PC-3 (cell line): Measurements from ENCODE around the gene ZNF638. TPM values are rescaled to one million over a fixed set of nuclear protein-coding genes. Genes with fewer than 3 reads are reported as not detected.

Source experiments
- ATAC-seq: fragments of 200-7000 bp; cut with Tn5 transposase; 2 replicates; pipeline ENCODE4 v1.9.1; 2020; ENCODE audit warnings: mild to moderate bottlenecking, moderate library complexity
- BruUV-seq: library from RNA; stranded (reverse); fragments of 400-500 nt; replicated peaks from 2 replicates; lab custom pipeline; 2021; lab: Mats Ljungman, UMichigan
- CTCF ChIA-PET: fragments of 300-600 bp; sonication (Branson Sonifier 250); formaldehyde crosslinking; loops from one replicate; lab custom pipeline; 2022; ENCODE audit warnings: antibody characterized with exemption; lab: Charles Lee
- POLR2A ChIA-PET: fragments of 300-600 bp; sonication (Branson Sonifier 250); formaldehyde crosslinking; loops from one replicate; lab custom pipeline; 2022; ENCODE audit warnings: antibody characterized with exemption; ENCODE audit not compliant: unreplicated experiment; lab: Charles Lee
- DNase-seq: peaks from one replicate; pipeline ENCODE4 v3.0.0-alpha.2; 2015
- H2AFZ ChIP-seq: fragments of 300-600 bp; sonication (generic); 2 replicates; pipeline ENCODE4 v1.6.0; 2016; ENCODE audit warnings: antibody characterized with exemption, low read length
- H3F3A ChIP-seq: fragments of 300-600 bp; sonication (generic); one replicate; pipeline ENCODE4 v1.6.0; 2017; ENCODE audit warnings: antibody characterized with exemption, low read length, control low read depth, mild to moderate bottlenecking; ENCODE audit not compliant: unreplicated experiment
- H3K27ac ChIP-seq: fragments of 300-600 bp; sonication (generic); 2 replicates; pipeline ENCODE4 v1.5.1; 2016; ENCODE audit warnings: mild to moderate bottlenecking, low read length
- H3K27me3 ChIP-seq: fragments of 300-600 bp; sonication (generic); 2 replicates; pipeline ENCODE4 v1.6.1; 2016; ENCODE audit warnings: low read length, mixed read lengths
- H3K36me3 ChIP-seq: fragments of 300-600 bp; sonication (generic); 2 replicates; pipeline ENCODE4 v1.6.1; 2016; ENCODE audit warnings: low read depth, mixed run types, low read length, mixed read lengths
- H3K4me1 ChIP-seq: fragments of 300-600 bp; sonication (generic); 2 replicates; pipeline ENCODE4 v1.5.1; 2016; ENCODE audit warnings: low read length; ENCODE audit not compliant: insufficient read depth
- H3K4me2 ChIP-seq: fragments of 300-600 bp; sonication (generic); 2 replicates; pipeline ENCODE4 v1.6.0; 2016; ENCODE audit warnings: low read length
- H3K4me3 ChIP-seq: fragments of 300-600 bp; sonication (generic); 2 replicates; pipeline ENCODE4 v1.5.1; 2016; ENCODE audit warnings: mild to moderate bottlenecking, low read length, mixed read lengths
- H3K79me2 ChIP-seq: fragments of 300-600 bp; sonication (generic); 2 replicates; pipeline ENCODE4 v1.6.1; 2017; ENCODE audit warnings: low read length, mixed read lengths
- H3K9ac ChIP-seq: fragments of 300-600 bp; sonication (generic); 2 replicates; pipeline ENCODE4 v1.6.0; 2016; ENCODE audit warnings: mild to moderate bottlenecking, low read length
- H3K9me2 ChIP-seq: fragments of 300-600 bp; sonication (generic); replicated peaks from 2 replicates; pipeline ENCODE4 v1.6.1; 2016; ENCODE audit warnings: mixed run types, low read length, mixed read lengths
- H3K9me3 ChIP-seq: fragments of 300-600 bp; sonication (generic); 2 replicates; pipeline ENCODE4 v1.6.1; 2016; ENCODE audit warnings: low read length, mixed read lengths
- H4K20me1 ChIP-seq: fragments of 300-600 bp; sonication (generic); 2 replicates; pipeline ENCODE4 v1.6.1; 2016; ENCODE audit warnings: low read length, mixed read lengths
- CTCF ChIP-seq: fragments of 300-600 bp; sonication (generic); conservative IDR thresholded peaks from 2 replicates; pipeline ENCODE4 v1.5.1; 2017; ENCODE audit warnings: antibody characterized with exemption, low read depth, mild to moderate bottlenecking, low read length
- EZH2 ChIP-seq: fragments of 300-600 bp; sonication (generic); IDR thresholded peaks from one replicate; pipeline ENCODE4 v1.6.1; 2017; ENCODE audit warnings: antibody characterized with exemption, mild to moderate bottlenecking, low read length; ENCODE audit not compliant: unreplicated experiment
- EZH2phosphoT487 ChIP-seq: fragments of 300-600 bp; sonication (generic); IDR thresholded peaks from 2 replicates; pipeline ENCODE4 v1.6.1; 2018; ENCODE audit warnings: mild to moderate bottlenecking, antibody characterized with exemption, low read length, borderline replicate concordance
- intact Hi-C: fragments of 100-400 bp; cut with micrococcal nuclease; formaldehyde crosslinking; loops from 2 replicates; pipeline ENCODE4 v1.9.0; 2023
- total RNA-seq: library from RNA; depleted of rRNA; stranded (reverse); fragments of >200 nt; gene quantifications from 2 replicates; pipeline ENCODE4 v1.2.3, GENCODE V29; 2014

The ZNF638 gene
- total RNA-seq, 1 experiment from 2014 or later: 93.2 TPM

- intact Hi-C loops: loop anchor here (1.0 kb wide), 1 partner anchor 58 kb away; no protein-coding TSS in a partner anchor
- ATAC-seq (peak; percentile 42), DNase-seq (no peak)
- peaks cover 6% of the 10 kb centered on the region; the same call in 1 of the 2 replicates for H4K20me1 ChIP-seq
- H3K36me3 ChIP-seq: no peaks in the 10 kb centered on the region
- no peaks in the 10 kb centered on the region for H3K27me3 ChIP-seq
- no TSS peak for BruUV-seq
- H2AFZ ChIP-seq: no peak overlapping the region
- ChIA-PET POLR2A (no interaction called here), CTCF (interaction anchor here (1.4 kb wide), 1 partner anchor 17 kb away, joined by 6 read pairs; no protein-coding TSS in a partner anchor)
- TF ChIP-seq CTCF: peak; percentile 36; the same call in 1 of the 2 replicates
- no peak for TF ChIP-seq EZH2phosphoT487
- no peak overlapping the region for H3K4me3 ChIP-seq
- H3K79me2 ChIP-seq: peaks cover 76% of the 10 kb centered on the region
- no peaks in the 10 kb centered on the region for H3K9me3 ChIP-seq
- peak overlapping the region; percentile 41 for H3K4me2 ChIP-seq
- no peak overlapping the region for H3K9ac ChIP-seq
- no peaks in the 10 kb centered on the region for H3K9me2 ChIP-seq
- no peak overlapping the region for H3K27ac ChIP-seq
- no peaks in the 10 kb centered on the region for H3F3A ChIP-seq
- peaks cover 31% of the 10 kb centered on the region for H3K4me1 ChIP-seq
These were observed 49.1 kb upstream of the ZNF638 start for GRCh38 chr2:71282493-71282892.

GRCh38 chr2:71283131-71283530 is 48.5 kb upstream of the ZNF638 start:
- H3K36me3 ChIP-seq: no peaks in the 10 kb centered on the region
- no peak overlapping the region for H3K4me2 ChIP-seq
- no TSS peak for BruUV-seq
- H3K27me3 ChIP-seq: no peaks in the 10 kb centered on the region
- peaks cover 26% of the 10 kb centered on the region for H3K4me1 ChIP-seq
- intact Hi-C loops: no loop called here
- H3K9ac ChIP-seq: no peak overlapping the region
- CTCF ChIA-PET: no interaction called here
- POLR2A ChIA-PET: no interaction called here
- no peaks in the 10 kb centered on the region for H3F3A ChIP-seq
- no peak overlapping the region for H3K4me3 ChIP-seq
- no peaks in the 10 kb centered on the region for H3K9me2 ChIP-seq
- TF ChIP-seq EZH2 (no peak), EZH2phosphoT487 (no peak), CTCF (no peak)
- ATAC-seq: no peak
- no peak overlapping the region for H2AFZ ChIP-seq
- no peak for DNase-seq
- H3K9me3 ChIP-seq: no peaks in the 10 kb centered on the region
- peaks cover 6% of the 10 kb centered on the region; the same call in 1 of the 2 replicates for H4K20me1 ChIP-seq
- H3K27ac ChIP-seq: no peak overlapping the region
- H3K79me2 ChIP-seq: peaks cover 72% of the 10 kb centered on the region

GRCh38 chr2:71285706-71286105 is 45.9 kb upstream of the ZNF638 start:
- no peaks in the 10 kb centered on the region for H3K27me3 ChIP-seq
- H3K9me3 ChIP-seq: no peaks in the 10 kb centered on the region
- no TSS peak for BruUV-seq
- ChIA-PET CTCF (no interaction called here), POLR2A (no interaction called here)
- no peak for TF ChIP-seq EZH2
- TF ChIP-seq EZH2phosphoT487: no peak
- TF ChIP-seq CTCF: no peak
- H3K27ac ChIP-seq: no peak overlapping the region
- no peaks in the 10 kb centered on the region for H3F3A ChIP-seq
- H3K9ac ChIP-seq: no peak overlapping the region
- peaks cover 6% of the 10 kb centered on the region; the same call in 1 of the 2 replicates for H4K20me1 ChIP-seq
- H3K4me2 ChIP-seq: no peak overlapping the region
- no peak for ATAC-seq
- no peak for DNase-seq
- H3K9me2 ChIP-seq: no peaks in the 10 kb centered on the region
- H3K4me3 ChIP-seq: no peak overlapping the region
- H3K4me1 ChIP-seq: peaks cover 20% of the 10 kb centered on the region
- no peaks in the 10 kb centered on the region for H3K36me3 ChIP-seq
- intact Hi-C loops: no loop called here
- peaks cover 58% of the 10 kb centered on the region for H3K79me2 ChIP-seq
- H2AFZ ChIP-seq: no peak overlapping the region
